Measurements from ENCODE around the gene CASP8. TPM values are rescaled to one million over a fixed set of nuclear protein-coding genes. Genes with fewer than 3 reads are reported as not detected.

CASP8 gene
- total RNA-seq (24.4 and 27.7 TPM in 2 replicates), polyA plus RNA-seq (14.6 and 17.1 TPM in 2 replicates)

DNA sequence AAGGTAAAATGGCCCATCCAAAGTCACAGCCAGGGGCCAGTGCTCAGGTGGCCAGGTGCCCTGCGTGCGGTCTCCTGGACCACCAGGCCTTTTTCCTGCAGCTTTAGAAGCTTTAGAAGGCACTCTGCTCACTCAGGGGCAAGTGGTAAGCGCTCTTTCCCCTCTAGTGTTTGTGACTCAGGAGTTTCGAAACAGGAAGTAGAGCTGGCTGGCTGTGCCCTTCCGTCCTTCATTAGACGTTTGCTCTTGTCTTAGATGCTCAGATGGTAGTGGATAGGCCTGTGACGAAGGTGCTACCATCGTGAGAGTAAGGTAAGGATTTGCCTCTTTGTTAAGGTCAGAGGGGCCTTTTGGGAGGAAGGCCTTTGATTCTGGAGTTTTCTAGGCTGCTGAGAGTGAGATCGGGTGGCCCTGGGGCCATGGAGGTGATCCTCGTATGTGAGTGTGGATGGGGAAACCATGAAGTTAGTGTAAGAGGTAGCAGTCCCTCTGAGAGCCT lies at the start of gene CASP8:
Gene CASP8, plus strand, starts transcription at position 235 of the 499 bp plus-strand sequence. CDS start 5,951 bp downstream, outside the sequence.
- H3K27ac ChIP-seq, result peak within 1 kb of the TSS; percentile 94
- 90% methylated on average over 10 of the region's 10 CpGs for WGBS (ENCODE audit: low lambda C conversion rate, missing lambda C conversion rate)
- peaks cover 58% of the 10 kb centered on the region for H3K79me2 ChIP-seq
- no peaks in the 10 kb centered on the region for H3K9me3 ChIP-seq (ENCODE audit: low read depth)
- no peak within 1 kb of the TSS for H3K4me3 ChIP-seq
- DNase-seq (ENCODE audit: low spot score), result no peak
- H2AFZ ChIP-seq, result no peak within 1 kb of the TSS
- no peaks in the 10 kb centered on the region for H3K9me2 ChIP-seq (replicated peaks; ENCODE audit: insufficient read depth)
- no peaks in the 10 kb centered on the region for H3K36me3 ChIP-seq (replicated peaks; ENCODE audit: insufficient read depth, low read depth)
- peak within 1 kb of the TSS; percentile 86 for H3K4me2 ChIP-seq
- H3K27me3 ChIP-seq, result no peaks in the 10 kb centered on the region
- no peaks in the 10 kb centered on the region for H4K20me1 ChIP-seq (ENCODE audit: insufficient read depth, poor library complexity, severe bottlenecking)
- TF ChIP-seq EZH2phosphoT487 (IDR thresholded peaks at IDR 0.05; ENCODE audit: low read depth, severe bottlenecking, unreplicated experiment), result no peak
- TF ChIP-seq EZH2 (IDR thresholded peaks at IDR 0.05; ENCODE audit: borderline replicate concordance), result no peak
- TF ChIP-seq, protein P1, sequence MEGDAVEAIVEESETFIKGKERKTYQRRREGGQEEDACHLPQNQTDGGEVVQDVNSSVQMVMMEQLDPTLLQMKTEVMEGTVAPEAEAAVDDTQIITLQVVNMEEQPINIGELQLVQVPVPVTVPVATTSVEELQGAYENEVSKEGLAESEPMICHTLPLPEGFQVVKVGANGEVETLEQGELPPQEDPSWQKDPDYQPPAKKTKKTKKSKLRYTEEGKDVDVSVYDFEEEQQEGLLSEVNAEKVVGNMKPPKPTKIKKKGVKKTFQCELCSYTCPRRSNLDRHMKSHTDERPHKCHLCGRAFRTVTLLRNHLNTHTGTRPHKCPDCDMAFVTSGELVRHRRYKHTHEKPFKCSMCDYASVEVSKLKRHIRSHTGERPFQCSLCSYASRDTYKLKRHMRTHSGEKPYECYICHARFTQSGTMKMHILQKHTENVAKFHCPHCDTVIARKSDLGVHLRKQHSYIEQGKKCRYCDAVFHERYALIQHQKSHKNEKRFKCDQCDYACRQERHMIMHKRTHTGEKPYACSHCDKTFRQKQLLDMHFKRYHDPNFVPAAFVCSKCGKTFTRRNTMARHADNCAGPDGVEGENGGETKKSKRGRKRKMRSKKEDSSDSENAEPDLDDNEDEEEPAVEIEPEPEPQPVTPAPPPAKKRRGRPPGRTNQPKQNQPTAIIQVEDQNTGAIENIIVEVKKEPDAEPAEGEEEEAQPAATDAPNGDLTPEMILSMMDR (IDR thresholded peaks at IDR 0.05; ENCODE audit: poor library complexity), result no peak
- H3K4me1 ChIP-seq (ENCODE audit: insufficient read depth), result peaks cover 16% of the 10 kb centered on the region

DNA sequence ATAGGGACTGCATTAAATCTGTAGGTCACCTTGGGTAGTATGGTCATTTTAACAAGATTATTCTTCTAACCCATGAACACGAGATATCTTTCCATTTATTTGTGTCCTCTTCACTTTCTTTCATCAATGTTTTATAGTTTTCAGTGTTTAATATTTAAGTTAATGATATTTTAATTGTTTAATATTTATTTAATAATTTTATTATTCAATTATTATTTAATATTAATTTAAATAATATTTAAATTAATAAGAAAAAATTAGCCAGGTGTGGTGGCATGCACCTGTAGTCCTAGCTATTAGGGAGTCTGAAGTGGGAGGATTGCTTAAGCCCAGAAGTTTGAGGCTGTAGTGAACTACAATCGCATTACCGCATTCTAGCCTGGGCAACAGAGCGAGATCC lies 44.4 kb upstream of the CASP8 start:
- H3K4me1 ChIP-seq (ENCODE audit: insufficient read depth), result peaks cover 13% of the 10 kb centered on the region
- no peaks in the 10 kb centered on the region for H3K9me3 ChIP-seq (ENCODE audit: low read depth)
- no peak for DNase-seq (ENCODE audit: low spot score)
- H3K27ac ChIP-seq, result no peak overlapping the region
- H2AFZ ChIP-seq, result no peak overlapping the region
- H3K79me2 ChIP-seq, result no peaks in the 10 kb centered on the region
- H3K9me2 ChIP-seq (replicated peaks; ENCODE audit: insufficient read depth), result no peaks in the 10 kb centered on the region
- no peak overlapping the region for H3K4me3 ChIP-seq
- WGBS (ENCODE audit: low lambda C conversion rate, missing lambda C conversion rate), result 97% methylated on average over 4 of the region's 4 CpGs
- no peak for TF ChIP-seq EZH2phosphoT487 (IDR thresholded peaks at IDR 0.05; ENCODE audit: low read depth, severe bottlenecking, unreplicated experiment)
- no peak for TF ChIP-seq EZH2 (IDR thresholded peaks at IDR 0.05; ENCODE audit: borderline replicate concordance)
- TF ChIP-seq, protein P1 (IDR thresholded peaks at IDR 0.05; ENCODE audit: poor library complexity), result no peak
- no peaks in the 10 kb centered on the region for H3K27me3 ChIP-seq
- no peaks in the 10 kb centered on the region for H4K20me1 ChIP-seq (ENCODE audit: insufficient read depth, poor library complexity, severe bottlenecking)
- no peaks in the 10 kb centered on the region for H3K36me3 ChIP-seq (replicated peaks; ENCODE audit: insufficient read depth, low read depth)
- no peak overlapping the region for H3K4me2 ChIP-seq

DNA sequence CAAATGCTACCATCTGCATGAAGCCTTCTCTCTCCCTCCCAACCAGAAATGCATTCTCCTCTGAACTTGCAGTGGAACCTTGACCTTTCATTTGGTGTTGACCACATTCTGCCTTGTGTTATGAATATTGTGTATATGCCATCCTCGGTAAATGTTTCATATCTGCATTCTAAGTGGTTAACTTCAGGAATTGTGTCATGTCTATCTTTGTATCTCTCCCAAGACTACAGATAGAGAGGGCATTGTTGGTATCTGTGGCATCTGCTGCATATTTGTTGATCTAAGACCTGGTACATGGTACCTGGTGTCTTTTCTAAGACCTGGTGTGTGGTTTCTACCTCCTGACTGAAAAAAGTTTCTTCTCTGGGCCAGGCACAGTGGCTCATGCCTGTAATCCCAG lies 43.4 kb upstream of the CASP8 start:
- no peaks in the 10 kb centered on the region for H3K36me3 ChIP-seq (replicated peaks; ENCODE audit: insufficient read depth, low read depth)
- no peak overlapping the region for H2AFZ ChIP-seq
- 96% methylated on average over 1 of the region's 1 CpG for WGBS (ENCODE audit: low lambda C conversion rate, missing lambda C conversion rate)
- peaks cover 13% of the 10 kb centered on the region for H3K4me1 ChIP-seq (ENCODE audit: insufficient read depth)
- H4K20me1 ChIP-seq (ENCODE audit: insufficient read depth, poor library complexity, severe bottlenecking), result no peaks in the 10 kb centered on the region
- TF ChIP-seq EZH2 (IDR thresholded peaks at IDR 0.05; ENCODE audit: borderline replicate concordance), result no peak
- TF ChIP-seq, protein P1 (IDR thresholded peaks at IDR 0.05; ENCODE audit: poor library complexity), result no peak
- TF ChIP-seq EZH2phosphoT487 (IDR thresholded peaks at IDR 0.05; ENCODE audit: low read depth, severe bottlenecking, unreplicated experiment), result no peak
- no peak overlapping the region for H3K27ac ChIP-seq
- H3K79me2 ChIP-seq, result no peaks in the 10 kb centered on the region
- H3K9me3 ChIP-seq (ENCODE audit: low read depth), result no peaks in the 10 kb centered on the region
- no peak overlapping the region for H3K4me2 ChIP-seq
- no peak for DNase-seq (ENCODE audit: low spot score)
- no peak overlapping the region for H3K4me3 ChIP-seq
- H3K27me3 ChIP-seq, result no peaks in the 10 kb centered on the region
- H3K9me2 ChIP-seq (replicated peaks; ENCODE audit: insufficient read depth), result no peaks in the 10 kb centered on the region

Measured in hepatocyte (in vitro differentiated cells).